A673 (cell line): Measurements from ENCODE around the gene SPON2. TPM values are rescaled to one million over a fixed set of nuclear protein-coding genes. Genes with fewer than 3 reads are reported as not detected.
A peak's percentile ranks its signal among the peaks of the same experiment; 100 is the strongest.

Experiments used
- BruUV-seq: library from RNA; stranded (reverse); fragments of 400-500 nt; replicated peaks from 2 replicates; lab custom pipeline; 2021; lab: Mats Ljungman, UMichigan
- CTCF ChIA-PET: fragments of 300-600 bp; sonication (Branson Sonifier 250); formaldehyde crosslinking; loops from one replicate; lab custom pipeline; 2022; ENCODE audit warnings: antibody characterized with exemption; lab: Charles Lee
- POLR2A ChIA-PET: fragments of 300-600 bp; sonication (Branson Sonifier 250); formaldehyde crosslinking; loops from one replicate; lab custom pipeline; 2022; ENCODE audit warnings: antibody characterized with exemption; ENCODE audit not compliant: low non-redundant PET; lab: Charles Lee
- DNase-seq: peaks from one replicate; pipeline ENCODE4 v3.0.0-alpha.2; 2015; ENCODE audit warnings: low spot score
- H3K27ac ChIP-seq: fragments of 200-600 bp; sonication (generic); 2 replicates; pipeline ENCODE4 v1.5.1; 2016; ENCODE audit warnings: mixed run types, low read depth, mild to moderate bottlenecking, mixed read lengths, antibody characterized with exemption, low read length; ENCODE audit not compliant: poor library complexity, severe bottlenecking
- H3K27me3 ChIP-seq: fragments of 200-600 bp; sonication (generic); replicated peaks from 2 replicates; pipeline ENCODE4 v1.6.1; 2017; ENCODE audit warnings: mixed run types, low read depth, mild to moderate bottlenecking, mixed read lengths, antibody characterized with exemption, low read length; ENCODE audit not compliant: insufficient read depth, poor library complexity
- H3K36me3 ChIP-seq: fragments of 200-600 bp; sonication (generic); 2 replicates; pipeline ENCODE4 v1.6.1; 2016; ENCODE audit warnings: mixed run types, mild to moderate bottlenecking, mixed read lengths, antibody characterized with exemption, low read length; ENCODE audit not compliant: insufficient read depth, poor library complexity, severe bottlenecking
- H3K4me1 ChIP-seq: fragments of 200-600 bp; sonication (generic); 2 replicates; pipeline ENCODE4 v1.6.1; 2017; ENCODE audit warnings: mixed run types, mild to moderate bottlenecking, mixed read lengths, antibody characterized with exemption, low read length; ENCODE audit not compliant: insufficient read depth, poor library complexity, severe bottlenecking
- H3K4me3 ChIP-seq: fragments of 200-600 bp; sonication (generic); 2 replicates; pipeline ENCODE4 v1.5.1; 2016; ENCODE audit warnings: low read depth, mixed run types, mild to moderate bottlenecking, mixed read lengths, low read length; ENCODE audit not compliant: poor library complexity, severe bottlenecking
- H3K9me3 ChIP-seq: fragments of 200-600 bp; sonication (generic); 2 replicates; pipeline ENCODE4 v1.6.1; 2016; ENCODE audit warnings: mixed run types, low read depth, mild to moderate bottlenecking, mixed read lengths, antibody characterized with exemption, low read length; ENCODE audit not compliant: poor library complexity, severe bottlenecking
- EZH2 ChIP-seq: fragments of 200-600 bp; sonication (generic); IDR thresholded peaks from 2 replicates; pipeline ENCODE4 v1.6.1; 2017; ENCODE audit warnings: borderline replicate concordance, low read depth, mild to moderate bottlenecking, mixed read lengths, antibody characterized with exemption, low read length; ENCODE audit not compliant: poor library complexity, severe bottlenecking
- intact Hi-C: fragments of 100-400 bp; cut with micrococcal nuclease; formaldehyde crosslinking; loops from one replicate; pipeline ENCODE4 v1.10.0; 2022; ENCODE audit not compliant: unreplicated experiment
- total RNA-seq: library from RNA; stranded (reverse); gene quantifications from 2 replicates; pipeline ENCODE4 v1.2.3, GENCODE V29; 2021
- TF ChIP-seq, protein P1 (sequence below): fragments of 300-800, 200-600 bp; sonication (generic); conservative IDR thresholded peaks from 2 replicates; pipeline ENCODE4 v1.5.1; 2017; ENCODE audit warnings: low read depth, mild to moderate bottlenecking, antibody characterized with exemption, low read length, moderate library complexity, mixed read lengths

Gene SPON2
- total RNA-seq, 1 experiment from 2014 or later, result 2.3 TPM

DNA sequence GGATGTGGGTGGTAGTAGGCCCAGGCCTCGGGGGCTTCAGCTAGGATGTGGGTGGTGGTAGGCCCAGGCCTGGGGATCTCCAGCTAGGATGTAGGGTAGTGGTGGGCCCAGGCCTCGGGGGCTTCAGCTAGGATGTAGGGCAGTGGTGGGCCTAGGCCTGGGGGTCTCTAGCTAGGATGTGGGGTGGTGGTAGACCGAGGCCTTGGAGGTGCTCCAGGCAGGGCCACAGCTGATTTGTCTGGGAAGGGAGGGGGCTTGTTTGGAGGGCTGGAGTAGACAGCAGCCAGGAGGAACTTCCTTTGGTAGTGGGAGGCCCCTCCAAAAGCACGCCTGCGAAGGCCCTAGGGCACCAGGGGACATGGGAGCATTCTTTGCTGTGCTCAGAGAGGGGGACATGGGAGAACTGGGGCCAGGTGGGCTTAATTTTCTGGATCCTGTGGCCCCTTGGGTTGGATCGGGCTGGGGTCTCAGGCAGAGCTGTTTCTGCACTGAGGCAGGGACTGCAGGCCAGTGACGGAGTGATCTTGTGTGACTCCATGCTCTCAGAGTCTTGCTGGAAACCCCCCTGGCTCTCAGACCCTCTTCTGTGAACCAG is 3.3 kb upstream of the SPON2 start:
- Histone ChIP-seq H3K4me3 (no peak overlapping the region), H3K9me3 (peaks cover 5% of the 10 kb centered on the region), H3K36me3 (no peaks in the 10 kb centered on the region), H3K4me1 (no peaks in the 10 kb centered on the region), H3K27me3 (peaks cover 31% of the 10 kb centered on the region), H3K27ac (no peak overlapping the region)
- BruUV-seq, result no TSS peak
- no peak for DNase-seq
- no peak for TF ChIP-seq EZH2
- TF ChIP-seq, protein P1, sequence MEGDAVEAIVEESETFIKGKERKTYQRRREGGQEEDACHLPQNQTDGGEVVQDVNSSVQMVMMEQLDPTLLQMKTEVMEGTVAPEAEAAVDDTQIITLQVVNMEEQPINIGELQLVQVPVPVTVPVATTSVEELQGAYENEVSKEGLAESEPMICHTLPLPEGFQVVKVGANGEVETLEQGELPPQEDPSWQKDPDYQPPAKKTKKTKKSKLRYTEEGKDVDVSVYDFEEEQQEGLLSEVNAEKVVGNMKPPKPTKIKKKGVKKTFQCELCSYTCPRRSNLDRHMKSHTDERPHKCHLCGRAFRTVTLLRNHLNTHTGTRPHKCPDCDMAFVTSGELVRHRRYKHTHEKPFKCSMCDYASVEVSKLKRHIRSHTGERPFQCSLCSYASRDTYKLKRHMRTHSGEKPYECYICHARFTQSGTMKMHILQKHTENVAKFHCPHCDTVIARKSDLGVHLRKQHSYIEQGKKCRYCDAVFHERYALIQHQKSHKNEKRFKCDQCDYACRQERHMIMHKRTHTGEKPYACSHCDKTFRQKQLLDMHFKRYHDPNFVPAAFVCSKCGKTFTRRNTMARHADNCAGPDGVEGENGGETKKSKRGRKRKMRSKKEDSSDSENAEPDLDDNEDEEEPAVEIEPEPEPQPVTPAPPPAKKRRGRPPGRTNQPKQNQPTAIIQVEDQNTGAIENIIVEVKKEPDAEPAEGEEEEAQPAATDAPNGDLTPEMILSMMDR, result no peak
- ChIA-PET CTCF (no interaction called here), POLR2A (no interaction called here)
- intact Hi-C loops, result no loop called here

DNA sequence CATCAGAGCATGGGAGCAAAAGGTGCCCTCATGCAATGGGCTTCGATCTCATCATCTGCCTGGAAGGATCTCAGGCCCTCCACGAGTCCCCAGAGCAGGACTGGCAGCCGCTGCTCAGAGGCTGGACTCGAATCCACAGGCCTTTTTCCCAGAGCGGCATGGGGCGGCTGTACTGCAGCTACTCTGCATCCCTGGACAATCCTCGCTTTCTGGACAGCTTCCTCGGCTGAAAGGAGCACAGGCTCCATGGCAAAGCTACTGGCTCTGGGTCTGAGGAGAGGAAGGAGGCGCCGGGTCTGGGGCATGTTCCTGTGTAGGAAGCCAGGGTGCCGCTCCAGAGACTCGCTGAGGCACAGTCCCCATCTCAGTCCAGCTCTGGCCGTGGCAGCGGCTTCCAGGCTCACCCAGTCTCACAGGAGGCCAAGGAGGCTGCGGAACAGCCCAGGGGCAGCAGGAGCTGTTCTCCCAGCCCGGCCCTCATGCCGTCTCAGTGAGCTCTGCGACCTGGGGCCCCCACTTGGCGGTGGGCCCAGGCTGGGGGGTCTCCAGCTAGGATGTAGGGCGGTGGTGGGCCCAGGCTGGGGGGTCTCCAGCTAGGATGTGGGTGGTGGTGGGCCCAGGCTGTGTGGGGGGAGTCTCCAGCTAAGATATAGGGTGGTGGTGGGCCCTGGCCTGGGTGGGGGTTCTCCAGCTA is 2.7 kb upstream of the SPON2 start:
- H3K27ac ChIP-seq, result no peak overlapping the region
- peaks cover 38% of the 10 kb centered on the region for H3K27me3 ChIP-seq
- intact Hi-C loops, result no loop called here
- H3K9me3 ChIP-seq, result peaks cover 5% of the 10 kb centered on the region
- no peak for DNase-seq
- no peak overlapping the region for H3K4me3 ChIP-seq
- POLR2A ChIA-PET, result no interaction called here
- no peaks in the 10 kb centered on the region for H3K4me1 ChIP-seq
- CTCF ChIA-PET, result no interaction called here
- TF ChIP-seq, protein P1, result no peak
- no peak for TF ChIP-seq EZH2
- H3K36me3 ChIP-seq, result no peaks in the 10 kb centered on the region
- no TSS peak for BruUV-seq

DNA sequence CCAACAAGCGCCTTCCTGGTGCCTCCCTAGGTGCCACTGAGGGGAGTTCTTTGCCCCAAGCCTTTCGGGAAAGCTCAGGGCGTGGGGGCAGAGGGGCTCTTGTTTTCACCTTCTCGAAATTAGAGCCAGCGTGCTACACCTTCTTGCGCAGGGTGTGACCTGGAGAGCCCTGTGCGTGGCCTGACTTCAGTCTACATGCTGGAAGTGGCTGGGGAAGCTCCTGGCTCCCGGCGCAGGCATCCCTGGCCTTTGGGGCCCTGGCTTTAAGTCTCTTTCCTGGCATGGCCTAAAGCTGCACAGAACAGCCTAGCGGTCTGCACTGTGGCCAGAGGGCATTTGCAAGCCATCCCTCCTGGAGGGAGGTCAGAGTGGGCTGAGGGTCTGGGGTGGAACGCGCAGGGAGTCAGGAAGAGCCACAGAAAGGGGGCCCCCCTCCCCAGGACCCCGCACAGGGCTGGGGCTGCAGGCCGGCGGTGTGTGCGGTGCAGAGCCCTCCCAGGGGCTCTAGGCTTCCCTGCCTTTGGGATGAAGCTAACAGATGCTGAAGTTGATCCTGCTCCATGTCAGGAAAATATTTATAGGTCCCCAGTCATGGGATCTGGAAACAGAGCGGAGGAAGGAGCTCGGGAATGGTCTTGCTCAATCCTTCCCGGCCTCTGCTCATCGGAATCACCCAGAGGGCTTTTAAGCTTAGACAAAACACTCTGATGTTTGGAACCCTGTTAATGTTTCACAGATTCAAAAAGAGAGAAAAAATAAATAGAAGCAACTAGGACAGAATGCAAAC is 781 bp upstream of the SPON2 start:
- TF ChIP-seq, protein P1, result no peak
- peak; percentile 34 for TF ChIP-seq EZH2
- POLR2A ChIA-PET, result no interaction called here
- DNase-seq, result no peak
- peaks cover under 1% of the 10 kb centered on the region for H3K4me1 ChIP-seq
- BruUV-seq, result no TSS peak
- no peaks in the 10 kb centered on the region for H3K36me3 ChIP-seq
- H3K27ac ChIP-seq, result no peak overlapping the region
- no peak overlapping the region for H3K4me3 ChIP-seq
- CTCF ChIA-PET, result no interaction called here
- H3K9me3 ChIP-seq, result no peaks in the 10 kb centered on the region
- peaks cover 38% of the 10 kb centered on the region for H3K27me3 ChIP-seq
- intact Hi-C loops, result no loop called here
